Nucleus accumbens (tissue), 56 donors: ENCODE data around the gene XPO4.
A peak's percentile ranks its signal among the peaks of the same experiment; 100 is the strongest.
"Not testable (repeated sequence)": the region's sequence is repeated elsewhere in the genome, so short reads cannot be mapped to it uniquely, and the experiment has no call there.

Source experiments
- DNase-seq, 56 donors: peaks; one replicate each; lab custom pipeline; 2025; lab: John Stamatoyannopoulos, UW

Gene XPO4

GRCh38 chr13:20902438-20903163, at the start of gene XPO4:
TSS of gene XPO4 (minus strand) at chr13:20902746. CDS start at chr13:20902738, 8 bp downstream.
- DNase-seq: peak in 55 of 56 donors; percentile 12 to 91 (median 70)

- not testable (repeated sequence) for DNase-seq
These were observed 45.5 kb upstream of the XPO4 start for GRCh38 chr13:20948001-20948400.

- DNase-seq: no peak
These were observed 43.4 kb upstream of the XPO4 start for GRCh38 chr13:20945952-20946383.

GRCh38 chr13:20942938-20943559, 40.5 kb upstream of the XPO4 start:
- DNase-seq: no peak

GRCh38 chr13:20940511-20940910, 38.0 kb upstream of the XPO4 start:
- not testable (repeated sequence) for DNase-seq

GRCh38 chr13:20940083-20940482, 37.5 kb upstream of the XPO4 start:
- no peak for DNase-seq

- no peak for DNase-seq
These were observed 37.1 kb upstream of the XPO4 start for GRCh38 chr13:20939662-20940061.

- no peak for DNase-seq
These were observed 35.8 kb upstream of the XPO4 start for GRCh38 chr13:20938302-20938701.

- DNase-seq: no peak
These were observed 25.2 kb upstream of the XPO4 start for GRCh38 chr13:20927596-20928257.

- DNase-seq: not testable (repeated sequence)
These were observed 22.8 kb upstream of the XPO4 start for GRCh38 chr13:20925395-20925790.

- peak in 53 of 56 donors; percentile 1 to 93 (median 49) for DNase-seq
These were observed 22.3 kb upstream of the XPO4 start for GRCh38 chr13:20924758-20925394.

GRCh38 chr13:20923272-20923671, 20.7 kb upstream of the XPO4 start:
- no peak for DNase-seq

GRCh38 chr13:20921572-20921971, 19.0 kb upstream of the XPO4 start:
- no peak for DNase-seq

- DNase-seq: not testable (repeated sequence)
These were observed 13.1 kb upstream of the XPO4 start for GRCh38 chr13:20915676-20916075.

- DNase-seq: no peak
These were observed 8.5 kb upstream of the XPO4 start for GRCh38 chr13:20911037-20911436.

GRCh38 chr13:20908714-20909497, 6.4 kb upstream of the XPO4 start:
- DNase-seq: no peak

GRCh38 chr13:20904908-20905307, 2.4 kb upstream of the XPO4 start:
- DNase-seq: no peak

GRCh38 chr13:20903164-20903475, 574 bp upstream of the XPO4 start:
- no peak for DNase-seq

- peak in 8 of 56 donors; percentile 14 to 45 (median 30) for DNase-seq
These were observed 693 bp downstream of the XPO4 start for GRCh38 chr13:20901668-20902437.

- DNase-seq: no peak
These were observed 8.3 kb downstream of the XPO4 start for GRCh38 chr13:20894245-20894644.
